ENCODE measurements around the gene CRISPLD2.
"Not testable (repeated sequence)": the region's sequence is repeated elsewhere in the genome, so short reads cannot be mapped to it uniquely, and the experiment has no call there.

The CRISPLD2 gene

GRCh38 chr16:84822990-84823389 lies 3.2 kb downstream of the CRISPLD2 start:
- no peak for DNase-seq (ENCODE audit: low spot score)

- no peak for DNase-seq (ENCODE audit: low spot score)
Observed at GRCh38 chr16:84823484-84823883, 3.7 kb downstream of the CRISPLD2 start.

GRCh38 chr16:84823926-84824325 lies 4.1 kb downstream of the CRISPLD2 start:
- no peak for DNase-seq (ENCODE audit: low spot score)

- no peak for DNase-seq (ENCODE audit: low spot score)
Observed at GRCh38 chr16:84825896-84826557, 6.2 kb downstream of the CRISPLD2 start.

GRCh38 chr16:84826558-84826941 lies 6.8 kb downstream of the CRISPLD2 start:
- DNase-seq (ENCODE audit: low spot score): no peak

GRCh38 chr16:84827131-84827574 lies 7.4 kb downstream of the CRISPLD2 start:
- DNase-seq (ENCODE audit: low spot score): no peak

- no peak for DNase-seq (ENCODE audit: low spot score)
Observed at GRCh38 chr16:84827897-84828296, 8.1 kb downstream of the CRISPLD2 start.

- DNase-seq (ENCODE audit: low spot score): no peak
Observed at GRCh38 chr16:84828322-84828721, 8.5 kb downstream of the CRISPLD2 start.

GRCh38 chr16:84829168-84829965 lies 9.6 kb downstream of the CRISPLD2 start:
- no peak for DNase-seq (ENCODE audit: low spot score)

- DNase-seq (ENCODE audit: low spot score): no peak
Observed at GRCh38 chr16:84830765-84831384, 11.1 kb downstream of the CRISPLD2 start.

GRCh38 chr16:84831728-84832127 lies 11.9 kb downstream of the CRISPLD2 start:
- DNase-seq (ENCODE audit: low spot score): not testable (repeated sequence)

- no peak for DNase-seq (ENCODE audit: low spot score)
Observed at GRCh38 chr16:84832488-84833143, 12.8 kb downstream of the CRISPLD2 start.

- no peak for DNase-seq (ENCODE audit: low spot score)
Observed at GRCh38 chr16:84833144-84833500, 13.3 kb downstream of the CRISPLD2 start.

- no peak for DNase-seq (ENCODE audit: low spot score)
Observed at GRCh38 chr16:84833542-84834402, 14.0 kb downstream of the CRISPLD2 start.

- DNase-seq (ENCODE audit: low spot score): no peak
Observed at GRCh38 chr16:84834403-84834772, 14.6 kb downstream of the CRISPLD2 start.

GRCh38 chr16:84836234-84836647 lies 16.5 kb downstream of the CRISPLD2 start:
- DNase-seq (ENCODE audit: low spot score): no peak

GRCh38 chr16:84836967-84837366 lies 17.2 kb downstream of the CRISPLD2 start:
- no peak for DNase-seq (ENCODE audit: low spot score)

GRCh38 chr16:84838383-84838948 lies 18.7 kb downstream of the CRISPLD2 start:
- no peak for DNase-seq (ENCODE audit: low spot score)

GRCh38 chr16:84839054-84839453 lies 19.3 kb downstream of the CRISPLD2 start:
- DNase-seq (ENCODE audit: low spot score): no peak

GRCh38 chr16:84839956-84840355 lies 20.2 kb downstream of the CRISPLD2 start:
- DNase-seq (ENCODE audit: low spot score): no peak

Data from CD4-positive, alpha-beta T cell treated with Interleukin-6 at 100 ng/mL for 8 hours (primary cell).